Measurements from ENCODE around the gene CD226. TPM values are rescaled to one million over a fixed set of nuclear protein-coding genes. Genes with fewer than 3 reads are reported as not detected.
"Not testable (repeated sequence)": the region's sequence is repeated elsewhere in the genome, so short reads cannot be mapped to it uniquely, and the experiment has no call there.

The CD226 gene
- polyA plus RNA-seq, 1 of the 3 experiments (the other 2 are of a cell fraction), result 0.56 TPM

DNA sequence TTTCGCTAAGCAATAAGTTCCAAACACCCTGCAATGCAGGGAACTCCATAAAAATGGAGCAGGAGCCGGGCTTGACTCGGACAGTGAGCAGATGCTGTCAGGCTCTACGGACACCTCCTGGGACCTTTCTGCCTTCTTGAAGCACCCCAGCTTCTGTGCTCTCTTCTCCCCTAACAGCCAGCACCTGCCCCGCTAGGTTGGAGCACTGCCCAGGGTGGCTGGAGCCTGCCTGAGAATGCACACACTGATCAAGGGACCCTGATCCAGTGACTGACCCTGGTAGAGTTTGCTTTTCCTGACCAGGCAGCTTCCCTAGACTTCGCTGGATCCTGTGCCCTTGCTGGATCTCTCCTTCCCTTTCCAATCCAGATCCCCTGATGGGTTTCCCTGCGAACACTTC is 40.9 kb downstream of the CD226 start:
- DNase-seq, result no peak
- H3K27ac ChIP-seq (ENCODE audit: low read depth in 2 of 2, low read length in 1 of 2), result no peak overlapping the region
- H3K4me3 ChIP-seq (ENCODE audit: low read depth in 2 of 2, low read length in 1 of 2), result no peak overlapping the region
- no peak overlapping the region for H3K4me2 ChIP-seq
- H3K27me3 ChIP-seq (ENCODE audit: insufficient read depth), result no peaks in the 10 kb centered on the region
- H3K9me3 ChIP-seq, result no peaks in the 10 kb centered on the region
- H2AFZ ChIP-seq (ENCODE audit: low read depth), result no peak overlapping the region
- ChIA-PET CTCF (no interaction called here), POLR2A (no interaction called here)
- WGBS (ENCODE audit: low lambda C conversion rate), result 88% methylated on average over 6 of the region's 7 CpGs
- no peaks in the 10 kb centered on the region for H4K20me1 ChIP-seq (ENCODE audit: insufficient read depth)
- no peaks in the 10 kb centered on the region for H3K9me2 ChIP-seq
- no peaks in the 10 kb centered on the region for H3F3A ChIP-seq (replicated peaks; ENCODE audit: insufficient read depth)
- TF ChIP-seq CHD2 (IDR thresholded peaks at IDR 0.05; ENCODE audit: low read length, partially characterized antibody), result no peak
- no peak for TF ChIP-seq MXI1 (IDR thresholded peaks at IDR 0.05; ENCODE audit: low read depth, low read length)
- TF ChIP-seq, protein P1, sequence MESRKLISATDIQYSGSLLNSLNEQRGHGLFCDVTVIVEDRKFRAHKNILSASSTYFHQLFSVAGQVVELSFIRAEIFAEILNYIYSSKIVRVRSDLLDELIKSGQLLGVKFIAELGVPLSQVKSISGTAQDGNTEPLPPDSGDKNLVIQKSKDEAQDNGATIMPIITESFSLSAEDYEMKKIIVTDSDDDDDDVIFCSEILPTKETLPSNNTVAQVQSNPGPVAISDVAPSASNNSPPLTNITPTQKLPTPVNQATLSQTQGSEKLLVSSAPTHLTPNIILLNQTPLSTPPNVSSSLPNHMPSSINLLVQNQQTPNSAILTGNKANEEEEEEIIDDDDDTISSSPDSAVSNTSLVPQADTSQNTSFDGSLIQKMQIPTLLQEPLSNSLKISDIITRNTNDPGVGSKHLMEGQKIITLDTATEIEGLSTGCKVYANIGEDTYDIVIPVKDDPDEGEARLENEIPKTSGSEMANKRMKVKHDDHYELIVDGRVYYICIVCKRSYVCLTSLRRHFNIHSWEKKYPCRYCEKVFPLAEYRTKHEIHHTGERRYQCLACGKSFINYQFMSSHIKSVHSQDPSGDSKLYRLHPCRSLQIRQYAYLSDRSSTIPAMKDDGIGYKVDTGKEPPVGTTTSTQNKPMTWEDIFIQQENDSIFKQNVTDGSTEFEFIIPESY (IDR thresholded peaks at IDR 0.05; ENCODE audit: borderline replicate concordance, low read depth), result no peak
- TF ChIP-seq FOSL2 (IDR thresholded peaks at IDR 0.05; ENCODE audit: borderline replicate concordance, low read depth), result no peak
- TF ChIP-seq ELF1 (IDR thresholded peaks at IDR 0.05), result no peak
- H3K9ac ChIP-seq, result no peak overlapping the region
- no peaks in the 10 kb centered on the region for H3K4me1 ChIP-seq (ENCODE audit: control insufficient read depth in 1 of 2, insufficient read depth in 2 of 2, low read depth in 1 of 2, low read length in 1 of 2)
- no peaks in the 10 kb centered on the region for H3K79me2 ChIP-seq (ENCODE audit: insufficient read depth)
- H3K36me3 ChIP-seq (replicated peaks in 1 of 2; ENCODE audit: control insufficient read depth in 1 of 2, insufficient read depth in 2 of 2, low read length in 1 of 2), result no peaks in the 10 kb centered on the region

DNA sequence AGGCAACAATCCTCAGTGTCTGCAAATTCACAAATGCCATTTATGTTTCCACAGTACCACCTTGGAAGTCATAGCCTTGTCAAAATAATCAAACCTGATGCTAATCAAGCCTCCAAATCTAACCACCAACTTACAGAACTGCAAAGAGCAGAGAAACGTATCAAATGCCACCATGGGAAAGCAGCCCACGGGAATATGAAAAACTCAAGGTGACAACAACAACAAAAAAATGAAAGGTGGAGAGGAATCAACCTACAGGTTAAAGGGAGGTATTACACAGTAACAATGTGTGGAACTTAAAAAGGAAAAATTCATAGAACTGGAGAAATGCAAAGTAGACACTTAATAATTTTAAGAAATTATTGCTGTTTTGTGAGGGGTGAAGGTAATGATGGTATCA is 46.7 kb downstream of the CD226 start:
- 91% methylated on average over 2 of the region's 2 CpGs for WGBS (ENCODE audit: low lambda C conversion rate)

DNA sequence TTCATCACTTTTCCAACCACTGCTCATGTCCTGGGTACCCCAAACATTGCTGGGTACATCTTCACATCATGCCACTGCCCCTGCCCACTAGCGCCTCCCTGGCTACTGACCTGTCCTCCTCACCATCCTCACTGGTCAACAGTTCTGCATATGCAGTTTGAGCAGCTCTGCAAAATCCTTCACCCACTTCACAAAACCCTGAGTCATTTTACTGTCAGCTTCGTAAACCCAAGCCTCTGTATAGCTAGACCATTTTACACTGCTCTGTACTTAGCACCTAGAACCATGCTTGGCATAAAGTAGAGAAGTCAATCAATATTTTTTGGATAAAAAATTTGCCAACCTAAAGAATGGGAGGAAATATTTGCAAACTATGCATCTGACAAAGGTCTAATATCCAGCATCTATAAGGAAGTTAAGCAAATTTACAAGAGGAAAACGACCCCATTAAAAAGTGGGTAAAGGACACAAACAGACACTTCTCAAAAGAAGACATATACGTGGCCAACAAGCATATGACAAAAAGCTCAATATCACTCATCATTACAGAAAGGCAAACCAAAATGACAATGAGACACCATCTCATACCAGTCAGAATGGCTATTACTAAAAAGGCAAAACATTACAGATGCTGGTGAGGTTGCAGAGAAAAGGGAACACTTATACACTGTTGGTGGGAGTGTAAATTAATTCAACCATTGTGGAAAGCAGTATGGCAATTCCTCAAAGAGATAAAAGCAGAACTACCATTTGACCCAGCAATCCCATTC is 48.3 kb downstream of the CD226 start:
- H3K27me3 ChIP-seq (ENCODE audit: insufficient read depth); H4K20me1 ChIP-seq (ENCODE audit: insufficient read depth); H3K4me1 ChIP-seq (ENCODE audit: control insufficient read depth in 1 of 2, insufficient read depth in 2 of 2, low read depth in 1 of 2, low read length in 1 of 2); H2AFZ ChIP-seq (ENCODE audit: low read depth); DNase-seq; H3K4me2 ChIP-seq; H3K4me3 ChIP-seq (ENCODE audit: low read depth in 2 of 2, low read length in 1 of 2); H3K36me3 ChIP-seq (replicated peaks in 1 of 2; ENCODE audit: control insufficient read depth in 1 of 2, insufficient read depth in 2 of 2, low read length in 1 of 2); H3K9me3 ChIP-seq; CTCF ChIA-PET; H3K27ac ChIP-seq (ENCODE audit: low read depth in 2 of 2, low read length in 1 of 2); H3F3A ChIP-seq (replicated peaks; ENCODE audit: insufficient read depth); H3K9me2 ChIP-seq; H3K79me2 ChIP-seq (ENCODE audit: insufficient read depth); H3K9ac ChIP-seq: not testable (repeated sequence)
- POLR2A ChIA-PET, result interaction anchor here (0.7 kb wide), 1 partner anchor 9 kb away, joined by 3 read pairs; no protein-coding TSS in a partner anchor
- WGBS (ENCODE audit: low lambda C conversion rate), result 83% methylated on average over 4 of the region's 4 CpGs

More for the DNA sequence above, 46.7 kb downstream of the CD226 start:
- H4K20me1 ChIP-seq (ENCODE audit: insufficient read depth), result no peaks in the 10 kb centered on the region
- H3K9me3 ChIP-seq, result no peaks in the 10 kb centered on the region
- H3K27ac ChIP-seq (ENCODE audit: low read depth in 2 of 2, low read length in 1 of 2), result no peak overlapping the region
- ChIA-PET POLR2A (no interaction called here), CTCF (no interaction called here)
- H3K9ac ChIP-seq, result no peak overlapping the region
- H3K4me1 ChIP-seq (ENCODE audit: control insufficient read depth in 1 of 2, insufficient read depth in 2 of 2, low read depth in 1 of 2, low read length in 1 of 2), result no peaks in the 10 kb centered on the region
- no peaks in the 10 kb centered on the region for H3K9me2 ChIP-seq
- no peak overlapping the region for H3K4me2 ChIP-seq
- TF ChIP-seq, protein P2, sequence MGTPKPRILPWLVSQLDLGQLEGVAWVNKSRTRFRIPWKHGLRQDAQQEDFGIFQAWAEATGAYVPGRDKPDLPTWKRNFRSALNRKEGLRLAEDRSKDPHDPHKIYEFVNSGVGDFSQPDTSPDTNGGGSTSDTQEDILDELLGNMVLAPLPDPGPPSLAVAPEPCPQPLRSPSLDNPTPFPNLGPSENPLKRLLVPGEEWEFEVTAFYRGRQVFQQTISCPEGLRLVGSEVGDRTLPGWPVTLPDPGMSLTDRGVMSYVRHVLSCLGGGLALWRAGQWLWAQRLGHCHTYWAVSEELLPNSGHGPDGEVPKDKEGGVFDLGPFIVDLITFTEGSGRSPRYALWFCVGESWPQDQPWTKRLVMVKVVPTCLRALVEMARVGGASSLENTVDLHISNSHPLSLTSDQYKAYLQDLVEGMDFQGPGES (IDR thresholded peaks at IDR 0.05; ENCODE audit: low read depth, low read length), result no peak
- H3K4me3 ChIP-seq (ENCODE audit: low read depth in 2 of 2, low read length in 1 of 2), result no peak overlapping the region
- no peaks in the 10 kb centered on the region for H3K79me2 ChIP-seq (ENCODE audit: insufficient read depth)
- no peak overlapping the region for H2AFZ ChIP-seq (ENCODE audit: low read depth)
- no peaks in the 10 kb centered on the region for H3K27me3 ChIP-seq (ENCODE audit: insufficient read depth)
- H3K36me3 ChIP-seq (replicated peaks in 1 of 2; ENCODE audit: control insufficient read depth in 1 of 2, insufficient read depth in 2 of 2, low read length in 1 of 2), result no peaks in the 10 kb centered on the region
- no peak for DNase-seq
- no peaks in the 10 kb centered on the region for H3F3A ChIP-seq (replicated peaks; ENCODE audit: insufficient read depth)
